ENCODE results near the gene NFIA.

NFIA gene

DNA sequence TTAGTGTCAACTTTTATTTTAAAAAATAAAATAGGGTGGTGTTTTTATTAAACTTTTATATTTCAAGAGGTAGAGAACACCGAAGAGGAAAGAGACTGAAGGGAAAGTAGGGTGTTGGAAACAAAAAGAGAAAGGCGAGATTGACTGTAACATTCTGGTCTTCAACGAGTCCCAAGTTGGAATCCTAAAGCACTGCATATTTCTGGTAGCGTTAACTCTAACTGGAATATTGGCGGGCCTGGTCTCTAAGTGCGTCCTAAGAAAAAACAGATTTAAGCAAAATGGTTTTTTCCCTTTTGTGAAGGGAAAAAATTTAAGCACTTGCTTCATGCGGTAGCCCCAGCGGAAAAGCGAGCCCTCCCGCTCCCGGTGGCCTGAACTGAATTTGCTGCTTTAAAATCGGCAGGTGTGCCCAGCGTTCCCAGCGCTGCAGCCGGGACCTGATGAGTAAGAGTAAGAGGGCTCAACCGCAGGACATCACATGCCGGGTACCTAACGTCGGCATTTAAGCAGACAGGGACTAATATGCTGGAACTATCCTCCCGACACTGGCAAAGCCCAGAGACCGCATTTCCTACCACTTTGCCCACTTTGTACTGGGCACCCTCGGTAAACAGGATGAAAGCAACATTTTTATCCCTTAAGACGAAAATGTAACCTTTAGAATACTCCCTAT, 30.5 kb upstream of the NFIA start:
- Histone ChIP-seq H3K9me3 (ENCODE audit: control insufficient read depth in 5 of 5, low read length in 5 of 5) (no peaks in the 10 kb centered on the region), H3K9ac (ENCODE audit: low read length in 5 of 5) (peak overlapping the region in 1 of 5 donors; percentile 90), H3K27me3 (ENCODE audit: control insufficient read depth in 5 of 5, insufficient read depth in 4 of 5, low read length in 5 of 5) (no peaks in the 10 kb centered on the region)

DNA sequence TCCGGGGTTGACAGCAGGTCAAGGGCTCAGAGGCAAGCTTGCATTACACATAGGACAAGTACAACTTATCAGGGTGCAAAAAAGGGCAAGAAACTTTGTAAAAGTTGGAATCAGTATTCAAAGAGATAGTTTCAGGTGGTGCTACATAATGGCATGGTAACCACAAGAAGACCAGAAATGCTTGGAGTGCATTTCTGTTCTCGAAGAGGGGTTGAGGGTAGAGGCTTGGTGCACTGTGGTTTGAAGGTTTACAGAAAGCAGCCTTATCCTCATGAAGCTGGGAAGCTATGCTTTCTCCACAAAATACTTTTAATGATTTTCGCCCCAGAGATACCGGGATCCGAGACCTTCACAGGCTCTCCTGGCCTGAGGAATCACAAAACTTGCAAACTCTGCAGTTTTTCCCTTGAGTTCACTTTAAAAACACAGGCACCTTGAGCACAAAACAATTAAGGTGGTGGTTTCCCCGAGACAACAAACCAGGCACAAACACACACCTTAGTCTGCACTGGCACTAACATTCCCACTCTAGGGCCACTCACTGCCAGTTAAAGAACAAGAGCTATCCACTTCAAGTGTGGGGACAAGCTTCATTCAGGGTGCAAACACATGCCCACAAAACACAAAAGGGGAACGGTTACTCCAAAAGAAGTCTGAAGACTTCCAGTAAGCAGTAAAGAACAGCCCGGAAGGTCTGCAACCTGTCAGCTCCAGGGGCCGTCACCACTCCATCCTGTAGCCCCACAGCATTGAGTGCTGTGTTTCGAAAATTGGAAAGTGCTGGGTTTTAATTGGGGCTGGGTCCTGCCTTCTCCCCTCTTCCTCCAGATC, 29.8 kb upstream of the NFIA start:
- Histone ChIP-seq H3K9me3 (ENCODE audit: control insufficient read depth in 5 of 5, low read length in 5 of 5) (no peaks in the 10 kb centered on the region), H3K27me3 (ENCODE audit: control insufficient read depth in 5 of 5, insufficient read depth in 4 of 5, low read length in 5 of 5) (no peaks in the 10 kb centered on the region), H3K4me1 (ENCODE audit: control insufficient read depth in 5 of 5, insufficient read depth in 5 of 5, low read length in 5 of 5) (peaks cover 3 to 59% (median 53%) of the 10 kb centered on the region in 5 donors), H3K27ac (ENCODE audit: low read depth, low read length) (peak overlapping the region; percentile 96), H3K36me3 (ENCODE audit: control insufficient read depth in 5 of 5, insufficient read depth in 5 of 5, low read length in 5 of 5) (no peaks in the 10 kb centered on the region), H3K9ac (ENCODE audit: low read length in 5 of 5) (no peak overlapping the region), H3K4me3 (ENCODE audit: low read depth in 1 of 5, low read length in 5 of 5) (peak overlapping the region; percentile 69 to 83 (median 74))

More for the DNA sequence above, 30.5 kb upstream of the NFIA start:
- peak overlapping the region; percentile 16 to 90 (median 76) for H3K4me3 ChIP-seq (ENCODE audit: low read depth in 1 of 5, low read length in 5 of 5)
- no peaks in the 10 kb centered on the region for H3K36me3 ChIP-seq (ENCODE audit: control insufficient read depth in 5 of 5, insufficient read depth in 5 of 5, low read length in 5 of 5)
- peaks cover 3 to 58% (median 53%) of the 10 kb centered on the region in 5 donors for H3K4me1 ChIP-seq (ENCODE audit: control insufficient read depth in 5 of 5, insufficient read depth in 5 of 5, low read length in 5 of 5)
- H3K27ac ChIP-seq (ENCODE audit: low read depth, low read length): peak overlapping the region; percentile 96

- peak overlapping the region in 4 of 5 donors; percentile 7 to 73 (median 56) for H3K9ac ChIP-seq (ENCODE audit: low read length in 5 of 5)
- no peaks in the 10 kb centered on the region for H3K27me3 ChIP-seq (ENCODE audit: control insufficient read depth in 5 of 5, insufficient read depth in 4 of 5, low read length in 5 of 5)
- no peaks in the 10 kb centered on the region for H3K36me3 ChIP-seq (ENCODE audit: control insufficient read depth in 5 of 5, insufficient read depth in 5 of 5, low read length in 5 of 5)
- H3K4me3 ChIP-seq (ENCODE audit: low read depth in 1 of 5, low read length in 5 of 5): peak overlapping the region; percentile 65 to 74 (median 70)
- peak overlapping the region; percentile 96 for H3K27ac ChIP-seq (ENCODE audit: low read depth, low read length)
- peaks cover 3 to 64% (median 53%) of the 10 kb centered on the region in 5 donors for H3K4me1 ChIP-seq (ENCODE audit: control insufficient read depth in 5 of 5, insufficient read depth in 5 of 5, low read length in 5 of 5)
- no peaks in the 10 kb centered on the region for H3K9me3 ChIP-seq (ENCODE audit: control insufficient read depth in 5 of 5, low read length in 5 of 5)
These were observed 29.1 kb upstream of the NFIA start for GRCh38 chr1:61053226-61053711.

GRCh38 chr1:61053712-61054600, 28.4 kb upstream of the NFIA start:
- no peaks in the 10 kb centered on the region for H3K9me3 ChIP-seq (ENCODE audit: control insufficient read depth in 5 of 5, low read length in 5 of 5)
- H3K27ac ChIP-seq (ENCODE audit: low read depth, low read length): peak overlapping the region; percentile 96
- peak overlapping the region in 4 of 5 donors; percentile 7 to 73 (median 56) for H3K9ac ChIP-seq (ENCODE audit: low read length in 5 of 5)
- H3K4me3 ChIP-seq (ENCODE audit: low read depth in 1 of 5, low read length in 5 of 5): peak overlapping the region; percentile 65 to 74 (median 70)
- peaks cover 3 to 64% (median 53%) of the 10 kb centered on the region in 5 donors for H3K4me1 ChIP-seq (ENCODE audit: control insufficient read depth in 5 of 5, insufficient read depth in 5 of 5, low read length in 5 of 5)
- H3K27me3 ChIP-seq (ENCODE audit: control insufficient read depth in 5 of 5, insufficient read depth in 4 of 5, low read length in 5 of 5): no peaks in the 10 kb centered on the region
- H3K36me3 ChIP-seq (ENCODE audit: control insufficient read depth in 5 of 5, insufficient read depth in 5 of 5, low read length in 5 of 5): no peaks in the 10 kb centered on the region

DNA sequence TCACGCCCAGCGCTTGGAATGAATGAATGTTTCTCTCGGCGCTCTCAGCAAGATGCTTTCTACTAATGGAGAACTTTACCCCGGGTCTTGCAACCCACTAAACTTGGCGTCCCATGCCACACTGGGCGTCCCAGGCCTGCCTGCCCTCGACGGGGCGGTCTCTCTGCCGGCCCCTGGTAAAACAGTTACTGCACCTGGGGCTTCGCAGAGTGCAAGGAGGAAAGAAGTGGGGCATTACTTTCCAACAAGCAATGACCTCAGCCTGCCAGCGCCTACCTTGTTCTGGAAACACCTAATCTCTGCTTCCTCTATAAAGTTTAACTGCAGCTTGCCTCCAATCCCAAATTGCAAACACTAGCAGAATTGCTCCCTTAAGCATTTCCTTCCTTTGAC, 27.8 kb upstream of the NFIA start:
- peaks cover 2 to 63% (median 51%) of the 10 kb centered on the region in 5 donors for H3K4me1 ChIP-seq (ENCODE audit: control insufficient read depth in 5 of 5, insufficient read depth in 5 of 5, low read length in 5 of 5)
- H3K9ac ChIP-seq (ENCODE audit: low read length in 5 of 5): peak overlapping the region in 1 of 5 donors; percentile 60
- H3K9me3 ChIP-seq (ENCODE audit: control insufficient read depth in 5 of 5, low read length in 5 of 5): no peaks in the 10 kb centered on the region
- H3K4me3 ChIP-seq (ENCODE audit: low read depth in 1 of 5, low read length in 5 of 5): peak overlapping the region in 3 of 5 donors; percentile 70 to 74 (median 71)
- H3K27ac ChIP-seq (ENCODE audit: low read depth, low read length): peak overlapping the region; percentile 96
- no peaks in the 10 kb centered on the region for H3K27me3 ChIP-seq (ENCODE audit: control insufficient read depth in 5 of 5, insufficient read depth in 4 of 5, low read length in 5 of 5)
- no peaks in the 10 kb centered on the region for H3K36me3 ChIP-seq (ENCODE audit: control insufficient read depth in 5 of 5, insufficient read depth in 5 of 5, low read length in 5 of 5)

GRCh38 chr1:61055110-61055614, 27.2 kb upstream of the NFIA start:
- H3K27ac ChIP-seq (ENCODE audit: low read depth, low read length): peak overlapping the region; percentile 6
- no peaks in the 10 kb centered on the region for H3K9me3 ChIP-seq (ENCODE audit: control insufficient read depth in 5 of 5, low read length in 5 of 5)
- H3K36me3 ChIP-seq (ENCODE audit: control insufficient read depth in 5 of 5, insufficient read depth in 5 of 5, low read length in 5 of 5): no peaks in the 10 kb centered on the region
- H3K9ac ChIP-seq (ENCODE audit: low read length in 5 of 5): no peak overlapping the region
- H3K4me3 ChIP-seq (ENCODE audit: low read depth in 1 of 5, low read length in 5 of 5): no peak overlapping the region
- no peaks in the 10 kb centered on the region for H3K27me3 ChIP-seq (ENCODE audit: control insufficient read depth in 5 of 5, insufficient read depth in 4 of 5, low read length in 5 of 5)
- peaks cover 0 to 60% (median 48%) of the 10 kb centered on the region in 5 donors for H3K4me1 ChIP-seq (ENCODE audit: control insufficient read depth in 5 of 5, insufficient read depth in 5 of 5, low read length in 5 of 5)

GRCh38 chr1:61056196-61056572, 26.2 kb upstream of the NFIA start:
- Histone ChIP-seq H3K27me3 (ENCODE audit: control insufficient read depth in 5 of 5, insufficient read depth in 4 of 5, low read length in 5 of 5) (no peaks in the 10 kb centered on the region), H3K27ac (ENCODE audit: low read depth, low read length) (peak overlapping the region; percentile 86), H3K4me3 (ENCODE audit: low read depth in 1 of 5, low read length in 5 of 5) (peak overlapping the region; percentile 88 to 96 (median 92)), H3K4me1 (ENCODE audit: control insufficient read depth in 5 of 5, insufficient read depth in 5 of 5, low read length in 5 of 5) (peaks cover 0 to 57% (median 46%) of the 10 kb centered on the region in 5 donors), H3K9me3 (ENCODE audit: control insufficient read depth in 5 of 5, low read length in 5 of 5) (no peaks in the 10 kb centered on the region), H3K9ac (ENCODE audit: low read length in 5 of 5) (peak overlapping the region in 2 of 5 donors; percentile 69 to 84), H3K36me3 (ENCODE audit: control insufficient read depth in 5 of 5, insufficient read depth in 5 of 5, low read length in 5 of 5) (no peaks in the 10 kb centered on the region)

GRCh38 chr1:61056573-61057439, 25.6 kb upstream of the NFIA start:
- Histone ChIP-seq H3K9ac (ENCODE audit: low read length in 5 of 5) (peak overlapping the region; percentile 3 to 84 (median 69)), H3K36me3 (ENCODE audit: control insufficient read depth in 5 of 5, insufficient read depth in 5 of 5, low read length in 5 of 5) (no peaks in the 10 kb centered on the region), H3K4me1 (ENCODE audit: control insufficient read depth in 5 of 5, insufficient read depth in 5 of 5, low read length in 5 of 5) (peaks cover 0 to 51% (median 41%) of the 10 kb centered on the region in 5 donors), H3K9me3 (ENCODE audit: control insufficient read depth in 5 of 5, low read length in 5 of 5) (no peaks in the 10 kb centered on the region), H3K27ac (ENCODE audit: low read depth, low read length) (peak overlapping the region; percentile 86), H3K27me3 (ENCODE audit: control insufficient read depth in 5 of 5, insufficient read depth in 4 of 5, low read length in 5 of 5) (no peaks in the 10 kb centered on the region), H3K4me3 (ENCODE audit: low read depth in 1 of 5, low read length in 5 of 5) (peak overlapping the region; percentile 88 to 96 (median 92))
